ENCODE measurements around the gene CEACAM1. TPM values are rescaled to one million over a fixed set of nuclear protein-coding genes. Genes with fewer than 3 reads are reported as not detected.

The CEACAM1 gene
- total and polyA plus RNA-seq, 2 of the 13 experiments (the other 11 are each of a cell fraction or from before 2014, with no cell fraction given): 13.5 to 332 TPM

DNA sequence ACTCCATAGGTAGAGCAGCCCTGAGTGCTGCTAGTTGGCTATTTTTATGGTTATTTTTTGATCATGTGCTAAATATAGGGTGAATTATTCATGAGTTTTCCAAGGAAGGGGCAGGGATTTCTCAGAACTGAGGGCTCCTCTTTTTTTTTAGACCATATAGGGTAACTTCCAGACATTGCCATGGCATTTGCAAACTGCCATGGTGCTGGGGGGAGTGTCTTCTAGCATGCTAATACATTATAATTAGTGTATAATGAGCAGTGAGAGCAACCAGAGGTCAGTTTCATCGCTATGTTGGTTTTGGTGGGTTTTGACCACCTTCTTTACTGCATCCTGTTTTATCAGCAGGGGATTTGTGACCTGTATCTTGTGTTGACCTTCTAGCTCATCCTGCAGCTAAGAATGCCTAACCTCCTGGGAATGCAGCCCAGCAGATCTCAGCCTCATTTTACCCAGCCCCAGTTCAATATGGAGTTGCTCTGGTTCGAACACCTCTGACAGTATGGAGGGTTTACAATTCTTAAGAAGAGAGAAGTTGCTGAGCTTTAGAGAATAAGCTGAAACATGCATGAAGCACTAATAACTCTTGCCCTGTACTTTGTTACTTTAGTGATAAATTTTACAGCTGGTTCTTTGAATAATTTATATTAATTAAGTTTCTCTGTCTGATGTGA lies 31.7 kb downstream of the CEACAM1 start:
- 92% methylated on average over 2 of the region's 2 CpGs for WGBS (ENCODE audit: low lambda C conversion rate)
- FAIRE-seq: no peak
- Histone ChIP-seq H4K20me1 (ENCODE audit: insufficient read depth, low read length) (no peaks in the 10 kb centered on the region), H3K4me3 (replicated peaks in 1 of 3; ENCODE audit: insufficient read depth in 1 of 3, low read depth in 2 of 3, low read length in 3 of 3) (no peak overlapping the region), H3K27me3 (ENCODE audit: control insufficient read depth in 1 of 2, insufficient read depth in 2 of 2, low read length in 2 of 2) (no peaks in the 10 kb centered on the region), H3K4me1 (ENCODE audit: insufficient read depth, low read length) (peaks cover 92% of the 10 kb centered on the region), H3K9me3 (ENCODE audit: low read length) (no peaks in the 10 kb centered on the region), H2AFZ (ENCODE audit: low read length) (no peak overlapping the region), H3K27ac (ENCODE audit: extremely low read length, insufficient read depth, low read length) (peak overlapping the region; percentile 93), H3K79me2 (ENCODE audit: insufficient read depth, low read length) (no peaks in the 10 kb centered on the region), H3K9ac (ENCODE audit: insufficient read depth, low read depth, low read length) (peak overlapping the region; percentile 67; the same call in 1 of the 2 replicates), H3K36me3 (replicated peaks in 1 of 2; ENCODE audit: control insufficient read depth in 1 of 2, insufficient read depth in 2 of 2, low read length in 2 of 2) (no peaks in the 10 kb centered on the region), H3K4me2 (ENCODE audit: low read depth, low read length) (no peak overlapping the region)
- ATAC-seq: no peak
- in situ Hi-C loops (cut with HindIII; ENCODE audit: extremely low pct_ligation_motif_present, low pct_unique_long_range_greater_than_20kb) (no loop called here), intact Hi-C loops (cut with micrococcal nuclease; ENCODE audit: unreplicated experiment) (loop anchor here (1.0 to 5.0 kb wide), 2 partner anchors 8 to 34 kb away; no protein-coding TSS in a partner anchor)
- ChIA-PET CTCF (ENCODE audit: low intra/inter-chr PET ratio, low total read pairs) (no interaction called here), POLR2A (interaction anchor here (0.9 to 4.0 kb wide), 6 partner anchors 9 to 32 kb away, joined by 3 to 90 read pairs (median 18); partner anchors contain the start of gene CEACAM1)
- TF ChIP-seq FIP1L1 (IDR thresholded peaks at IDR 0.05; ENCODE audit: borderline replicate concordance, insufficient read depth, low read depth, low read length) (no peak), ARNT (IDR thresholded peaks at IDR 0.05) (no peak), ZNF326 (CRISPR knock-in tag; IDR thresholded peaks at IDR 0.05; ENCODE audit: borderline replicate concordance) (no peak), ZNF747 (CRISPR knock-in tag; IDR thresholded peaks at IDR 0.05; ENCODE audit: borderline replicate concordance) (no peak), SMAD9 (CRISPR knock-in tag; IDR thresholded peaks at IDR 0.05) (no peak), HCFC1 (IDR thresholded peaks at IDR 0.05; ENCODE audit: low read depth, low read length) (no peak), KAT8 (CRISPR knock-in tag; IDR thresholded peaks at IDR 0.05) (no peak), CCAR2 (optimal IDR thresholded peaks at IDR 0.05; ENCODE audit: low read depth, low read length) (no peak), EZH2 (conservative IDR thresholded peaks at IDR 0.05; ENCODE audit: low read depth, low read length) (no peak), ZNF136 (CRISPR knock-in tag; IDR thresholded peaks at IDR 0.05; ENCODE audit: low read depth) (no peak), SP2 (CRISPR knock-in tag; IDR thresholded peaks at IDR 0.05) (no peak), KDM2A (CRISPR knock-in tag; IDR thresholded peaks at IDR 0.05; ENCODE audit: borderline replicate concordance, low read depth) (no peak), MZF1 (CRISPR knock-in tag; IDR thresholded peaks at IDR 0.05; ENCODE audit: borderline replicate concordance) (no peak)
- TF ChIP-seq, protein P1, sequence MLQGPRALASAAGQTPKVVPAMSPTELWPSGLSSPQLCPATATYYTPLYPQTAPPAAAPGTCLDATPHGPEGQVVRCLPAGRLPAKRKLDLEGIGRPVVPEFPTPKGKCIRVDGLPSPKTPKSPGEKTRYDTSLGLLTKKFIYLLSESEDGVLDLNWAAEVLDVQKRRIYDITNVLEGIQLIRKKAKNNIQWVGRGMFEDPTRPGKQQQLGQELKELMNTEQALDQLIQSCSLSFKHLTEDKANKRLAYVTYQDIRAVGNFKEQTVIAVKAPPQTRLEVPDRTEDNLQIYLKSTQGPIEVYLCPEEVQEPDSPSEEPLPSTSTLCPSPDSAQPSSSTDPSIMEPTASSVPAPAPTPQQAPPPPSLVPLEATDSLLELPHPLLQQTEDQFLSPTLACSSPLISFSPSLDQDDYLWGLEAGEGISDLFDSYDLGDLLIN (CRISPR knock-in tag; IDR thresholded peaks at IDR 0.05; ENCODE audit: borderline replicate concordance): no peak
- no peak for DNase-seq (ENCODE audit: low spot score)
- BruUV-seq (replicated peaks): no TSS peak

Measured in HepG2 (cell line).